ENCODE results near the gene CRYBA2.
A peak's percentile ranks its signal among the peaks of the same experiment; 100 is the strongest.

CRYBA2 gene, protein sequence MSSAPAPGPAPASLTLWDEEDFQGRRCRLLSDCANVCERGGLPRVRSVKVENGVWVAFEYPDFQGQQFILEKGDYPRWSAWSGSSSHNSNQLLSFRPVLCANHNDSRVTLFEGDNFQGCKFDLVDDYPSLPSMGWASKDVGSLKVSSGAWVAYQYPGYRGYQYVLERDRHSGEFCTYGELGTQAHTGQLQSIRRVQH

GRCh38 chr2:218993345-218994315, at the start of gene CRYBA2:
CRYBA2 (minus strand) TSS chr2:218993422; CDS start chr2:218993176, 246 bp downstream.
- DNase-seq: no peak

- no peak for DNase-seq
Observed at GRCh38 chr2:219042750-219043149, 49.5 kb upstream of the CRYBA2 start.

DNA sequence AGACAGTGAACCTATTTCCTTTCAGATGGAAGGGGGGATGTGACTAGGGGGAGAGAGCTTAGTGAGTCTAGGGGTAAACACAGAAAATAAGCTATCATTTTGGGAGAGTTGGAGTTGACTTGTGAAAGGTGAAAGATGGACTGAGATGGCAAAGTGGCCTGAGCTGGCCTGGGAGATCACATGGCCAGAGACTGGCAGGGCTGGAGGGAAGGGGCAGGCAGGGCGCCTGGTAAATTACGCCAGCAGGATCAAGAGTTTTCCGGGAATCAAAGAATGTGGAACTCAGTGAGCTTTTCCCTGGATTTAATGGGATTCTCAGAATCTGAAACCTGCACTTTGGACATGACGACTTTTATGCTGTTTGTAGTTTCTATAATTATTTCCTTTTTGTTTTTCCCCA, 48.9 kb upstream of the CRYBA2 start:
- no peak for DNase-seq

DNA sequence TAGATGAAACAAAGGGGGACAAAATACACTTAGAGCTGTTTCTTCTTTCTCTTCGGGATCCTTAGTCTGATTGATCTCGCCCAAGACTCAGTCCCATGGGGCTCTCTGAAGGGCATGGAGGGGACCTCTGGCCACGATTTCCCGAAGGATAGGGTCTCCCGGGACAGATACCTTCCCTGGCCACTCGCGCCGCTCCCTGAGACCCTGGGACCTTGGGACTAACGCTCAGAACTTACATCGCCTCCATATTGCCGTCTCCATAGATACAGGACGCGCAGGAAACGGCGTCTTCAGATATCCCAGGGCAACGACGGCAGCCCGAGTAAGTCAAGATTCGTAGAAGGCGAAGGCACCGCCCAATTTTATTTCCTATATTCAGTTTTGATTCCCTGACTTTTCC, 48.0 kb upstream of the CRYBA2 start, which contains the start of gene CFAP65:
Gene CFAP65, minus strand, starts transcription at position 265 of the 400 bp plus-strand sequence. CDS start 2,468 bp downstream, outside the sequence.
- peak; percentile 61 for DNase-seq

DNA sequence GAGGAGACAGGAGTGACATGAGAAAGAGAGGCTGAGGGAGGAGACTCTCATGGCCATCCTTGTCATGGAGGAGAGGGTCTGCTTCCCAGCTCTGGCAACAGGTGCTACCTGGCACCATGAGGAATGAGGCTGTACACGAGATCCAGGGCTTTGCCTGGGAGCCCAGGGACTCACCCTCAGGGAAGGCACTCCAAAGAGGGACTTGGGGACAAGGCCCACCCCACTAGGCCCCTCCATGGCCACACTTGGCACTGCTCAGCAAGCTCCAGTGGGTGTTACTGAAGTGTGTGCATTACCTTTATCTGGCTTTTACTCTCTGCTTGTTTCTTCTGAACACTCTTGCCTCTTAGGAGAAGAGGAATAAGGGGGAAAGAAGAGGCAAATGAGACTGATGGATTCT, 45.4 kb upstream of the CRYBA2 start:
- no peak for DNase-seq

- no peak for DNase-seq
Observed at GRCh38 chr2:219037783-219038499, 44.7 kb upstream of the CRYBA2 start.

- DNase-seq: no peak
Observed at GRCh38 chr2:219035942-219036341, 42.7 kb upstream of the CRYBA2 start.

DNA sequence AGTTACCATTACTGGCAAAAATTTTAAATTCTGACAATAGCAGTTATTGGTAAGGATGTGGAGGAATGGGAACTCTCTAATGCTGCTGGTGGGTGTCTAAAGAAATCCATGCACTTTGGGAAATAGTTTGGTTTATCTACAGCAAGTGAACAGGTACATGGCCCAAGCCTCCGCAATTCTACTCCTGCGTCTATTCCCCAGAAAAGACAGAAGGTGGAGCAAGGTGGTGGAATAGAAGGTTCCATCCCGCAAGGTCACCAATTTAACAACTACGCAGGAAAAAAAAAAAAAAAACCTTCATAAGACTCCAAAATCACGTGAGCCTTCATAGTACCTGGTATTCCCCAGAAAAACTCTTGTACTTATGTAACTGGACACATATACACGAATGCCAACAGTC, 41.6 kb upstream of the CRYBA2 start:
- DNase-seq: no peak

- no peak for DNase-seq
Observed at GRCh38 chr2:219032051-219032745, 39.0 kb upstream of the CRYBA2 start.

GRCh38 chr2:219031005-219031738, 38.0 kb upstream of the CRYBA2 start:
- DNase-seq: no peak

GRCh38 chr2:219030177-219030940, 37.1 kb upstream of the CRYBA2 start:
- no peak for DNase-seq

DNA sequence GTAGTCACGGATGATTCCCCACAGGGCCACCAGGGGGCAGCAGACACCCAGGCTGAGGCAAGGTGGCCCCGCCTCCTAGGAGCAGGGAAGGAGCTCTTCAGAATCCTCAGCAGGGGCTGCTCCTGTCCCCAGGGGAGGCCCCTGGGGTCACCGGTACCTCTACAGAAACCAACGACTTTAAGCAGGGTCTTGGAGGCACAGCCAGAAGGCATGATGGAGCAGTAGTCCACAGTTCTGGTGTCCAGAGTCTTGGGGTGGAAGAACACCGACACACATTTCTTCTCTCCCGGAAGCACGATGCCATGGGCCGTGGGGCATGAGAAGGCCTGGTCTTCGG, 36.6 kb upstream of the CRYBA2 start:
- DNase-seq: peak; percentile 77

DNA sequence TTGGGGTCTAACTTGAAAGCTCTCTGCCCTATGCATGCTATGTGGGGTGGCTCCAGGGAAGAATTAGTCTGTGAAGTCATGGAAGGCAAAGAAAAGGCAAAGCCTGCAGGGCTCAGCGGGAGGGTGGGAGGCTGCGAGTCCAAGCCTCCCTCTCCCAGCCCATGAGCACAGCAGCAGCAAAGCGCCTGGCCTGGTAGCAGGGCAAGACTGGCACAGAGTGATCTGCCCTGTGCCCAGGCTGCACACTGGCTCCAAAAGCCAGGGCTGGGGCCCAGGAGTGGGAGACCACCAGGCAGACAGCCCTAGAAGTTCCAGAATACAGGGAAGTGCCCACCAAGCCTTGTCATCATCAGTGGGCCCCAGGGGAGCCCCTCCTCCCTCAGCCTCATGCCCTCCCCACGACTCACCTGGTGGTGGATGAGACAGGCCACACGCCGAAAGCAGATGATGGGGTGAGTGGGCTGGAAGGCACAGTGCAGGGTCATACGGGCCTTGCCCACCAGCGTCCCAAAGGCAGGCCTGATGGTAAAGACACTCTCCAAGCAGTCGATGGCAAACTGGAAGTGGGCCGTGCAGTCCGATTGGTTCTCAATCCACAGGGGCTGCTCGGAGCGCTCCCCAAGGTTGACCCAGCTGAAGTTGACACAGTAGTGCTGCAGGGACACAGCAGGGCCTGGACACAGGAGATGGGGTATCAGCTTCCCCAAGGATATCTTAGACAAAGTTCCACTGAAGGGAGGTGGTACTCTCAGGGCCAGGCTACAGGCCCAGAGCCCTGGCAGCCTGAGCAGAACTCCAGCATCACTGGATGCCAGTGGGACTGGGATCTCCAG, 36.0 kb upstream of the CRYBA2 start:
- DNase-seq: no peak

- DNase-seq: no peak
Observed at GRCh38 chr2:219028141-219028540, 34.9 kb upstream of the CRYBA2 start.

- DNase-seq: no peak
Observed at GRCh38 chr2:219027511-219028055, 34.4 kb upstream of the CRYBA2 start.

DNA sequence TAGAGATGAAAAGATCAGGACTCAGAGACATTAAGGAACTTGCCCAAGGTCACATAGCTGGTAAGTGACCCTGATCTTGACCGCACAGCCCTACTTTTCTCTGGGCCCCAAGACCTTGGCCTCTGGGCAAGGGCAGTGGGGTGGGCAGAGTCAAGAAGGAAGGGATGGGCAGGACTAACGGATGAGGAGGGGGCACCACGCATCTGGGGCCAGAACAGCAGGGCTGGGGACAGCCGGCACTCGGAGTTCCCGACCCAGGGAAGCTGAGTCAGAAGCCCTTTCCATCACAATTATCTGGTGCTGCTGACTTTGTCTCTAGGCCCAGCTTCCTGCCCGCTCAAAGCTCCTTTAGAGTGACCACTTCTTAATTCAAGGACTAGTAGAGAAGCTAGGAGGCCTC, 33.7 kb upstream of the CRYBA2 start:
- no peak for DNase-seq

DNA sequence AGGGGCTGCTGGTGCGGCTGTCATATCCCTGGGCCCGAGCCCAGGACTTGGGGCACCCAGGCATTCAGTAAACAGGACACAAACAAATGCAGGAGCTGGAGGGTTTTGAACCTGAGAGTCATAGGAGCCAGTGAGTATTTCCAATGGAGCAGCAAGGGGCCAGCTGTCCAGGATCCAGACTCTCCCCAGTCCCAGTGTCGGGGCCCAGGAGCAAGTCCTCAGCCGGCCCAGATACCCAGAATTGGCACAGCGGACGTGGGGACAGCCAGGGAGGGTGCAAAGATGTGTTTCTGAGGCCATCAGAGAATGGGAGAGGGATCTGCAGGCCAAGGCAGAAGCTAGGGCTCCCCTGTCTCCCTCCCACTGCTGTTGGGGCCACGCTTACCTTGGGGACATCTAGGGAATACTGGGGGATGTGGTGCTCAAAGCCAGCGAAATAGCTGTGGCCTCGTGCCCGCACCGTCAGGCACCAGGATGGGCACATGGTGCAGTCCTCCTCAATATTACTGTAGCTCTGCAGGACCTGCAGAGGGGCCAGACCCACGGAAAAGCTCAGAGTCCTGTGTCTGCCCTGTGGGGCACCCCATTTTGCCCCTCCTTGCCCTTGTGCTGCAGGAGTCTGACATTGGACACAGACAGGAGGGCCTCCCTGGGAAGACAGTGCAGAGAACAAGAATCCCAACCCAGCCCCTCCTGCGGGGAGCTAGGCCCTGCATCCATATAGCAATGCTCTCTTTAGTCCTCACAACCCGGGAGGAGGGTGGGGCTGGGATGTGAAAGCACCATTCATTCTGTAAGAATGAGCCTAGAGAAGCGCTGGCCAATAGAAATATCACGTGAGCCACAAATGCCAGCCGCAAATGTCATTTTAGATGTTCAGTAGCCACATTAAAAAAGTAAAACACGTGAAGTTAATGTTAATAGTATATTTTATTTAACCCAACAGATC, 32.7 kb upstream of the CRYBA2 start:
- DNase-seq: no peak

DNA sequence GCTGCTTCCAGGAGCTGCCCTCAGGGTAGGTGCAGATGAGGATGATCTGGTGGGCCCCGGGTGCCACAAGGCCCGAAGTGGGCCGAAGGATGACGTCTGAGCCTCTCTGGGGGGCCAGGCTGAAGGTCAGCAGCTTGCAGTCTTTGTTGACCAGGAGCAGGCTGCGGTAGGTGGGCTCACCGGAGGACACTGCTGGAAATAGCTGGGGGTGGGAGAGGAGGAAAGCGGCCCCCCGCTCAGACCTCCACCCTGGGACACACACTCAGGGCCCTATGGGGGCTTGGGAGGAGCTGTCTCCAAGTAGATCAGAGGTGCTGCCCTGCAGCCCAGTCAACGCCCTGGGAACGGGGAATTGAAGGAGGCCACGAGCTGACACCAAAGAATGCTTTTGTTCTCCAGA, 30.8 kb upstream of the CRYBA2 start:
- no peak for DNase-seq

GRCh38 chr2:219023045-219023605, 29.9 kb upstream of the CRYBA2 start:
- DNase-seq: no peak
